ENCODE measurements around the gene CD151.

CD151 gene

GRCh38 chr11:829847-830294 is 2.9 kb upstream of the CD151 start:
- no peak for DNase-seq

GRCh38 chr11:830295-831117 is 2.2 kb upstream of the CD151 start:
- peak in 4 of 5 donors; percentile 42 to 49 (median 46) for DNase-seq

GRCh38 chr11:831118-831864 is 1.5 kb upstream of the CD151 start:
- DNase-seq, result no peak

- no peak for DNase-seq
These were observed 707 bp upstream of the CD151 start for GRCh38 chr11:831961-832528.

GRCh38 chr11:833114-833791 is 501 bp downstream of the CD151 start:
- peak in 1 of 5 donors; percentile 46 for DNase-seq

GRCh38 chr11:833849-834311 is 1.1 kb downstream of the CD151 start:
- no peak for DNase-seq

GRCh38 chr11:834371-835316 is 1.9 kb downstream of the CD151 start:
- no peak for DNase-seq

- DNase-seq, result no peak
These were observed 3.5 kb downstream of the CD151 start for GRCh38 chr11:836274-836673.

- DNase-seq, result no peak
These were observed 3.9 kb downstream of the CD151 start for GRCh38 chr11:836700-837099.

GRCh38 chr11:837189-837989 is 4.6 kb downstream of the CD151 start:
- DNase-seq, result no peak

- no peak for DNase-seq
These were observed 5.2 kb downstream of the CD151 start for GRCh38 chr11:837990-838307.

GRCh38 chr11:838441-839279 is 5.9 kb downstream of the CD151 start:
- DNase-seq, result no peak

- DNase-seq, result no peak
These were observed 6.5 kb downstream of the CD151 start for GRCh38 chr11:839280-839623.

- no peak for DNase-seq
These were observed 7.3 kb downstream of the CD151 start for GRCh38 chr11:839875-840617.

- no peak for DNase-seq
These were observed 9.2 kb downstream of the CD151 start for GRCh38 chr11:841981-842369.

- DNase-seq, result peak; percentile 75 to 85 (median 82)
These were observed 9.7 kb downstream of the CD151 start, which contains the start of the genes POLR2L and TSPAN4 for GRCh38 chr11:842370-843002. Gene POLR2L (minus strand): TSS chr11:842529. CDS start chr11:842508, 21 bp downstream. Gene TSPAN4 (plus strand): TSS chr11:842852. CDS start chr11:850305, 7,453 bp downstream.

GRCh38 chr11:843086-843734 is 10.5 kb downstream of the CD151 start:
- no peak for DNase-seq
